BE2C (cell line): Measurements from ENCODE around the gene FAM114A1.

ENCODE experiments used
- DNase-seq: peaks from one replicate; pipeline ENCODE4 v3.0.0-alpha.2; 2020
- H3K27me3 ChIP-seq: fragments of 250-450 bp; sonication (Bioruptor Pico); 2 replicates; pipeline ENCODE4 v1.5.1; 2020; ENCODE audit warnings: mild to moderate bottlenecking
- H3K36me3 ChIP-seq: fragments of 250-450 bp; sonication (Bioruptor Pico); 2 replicates; pipeline ENCODE4 v1.5.1; 2020; ENCODE audit warnings: mild to moderate bottlenecking
- H3K4me1 ChIP-seq: fragments of 250-450 bp; sonication (Bioruptor Pico); 2 replicates; pipeline ENCODE4 v1.5.1; 2020
- H3K4me3 ChIP-seq: 2 replicates; pipeline ENCODE4 v1.5.1; 2011; ENCODE audit warnings: low read depth, low read length
- H3K9me3 ChIP-seq: fragments of 250-450 bp; sonication (Bioruptor Pico); 2 replicates; pipeline ENCODE4 v1.5.1; 2020
- TF ChIP-seq, protein P1 (sequence below): IDR thresholded peaks from 2 replicates; pipeline ENCODE4 v1.5.1; 2012; ENCODE audit warnings: mild to moderate bottlenecking, low read depth, low read length

Gene FAM114A1

GRCh38 chr4:38920677-38921076 lies 53.1 kb downstream of the FAM114A1 start:
- TF ChIP-seq, protein P1, sequence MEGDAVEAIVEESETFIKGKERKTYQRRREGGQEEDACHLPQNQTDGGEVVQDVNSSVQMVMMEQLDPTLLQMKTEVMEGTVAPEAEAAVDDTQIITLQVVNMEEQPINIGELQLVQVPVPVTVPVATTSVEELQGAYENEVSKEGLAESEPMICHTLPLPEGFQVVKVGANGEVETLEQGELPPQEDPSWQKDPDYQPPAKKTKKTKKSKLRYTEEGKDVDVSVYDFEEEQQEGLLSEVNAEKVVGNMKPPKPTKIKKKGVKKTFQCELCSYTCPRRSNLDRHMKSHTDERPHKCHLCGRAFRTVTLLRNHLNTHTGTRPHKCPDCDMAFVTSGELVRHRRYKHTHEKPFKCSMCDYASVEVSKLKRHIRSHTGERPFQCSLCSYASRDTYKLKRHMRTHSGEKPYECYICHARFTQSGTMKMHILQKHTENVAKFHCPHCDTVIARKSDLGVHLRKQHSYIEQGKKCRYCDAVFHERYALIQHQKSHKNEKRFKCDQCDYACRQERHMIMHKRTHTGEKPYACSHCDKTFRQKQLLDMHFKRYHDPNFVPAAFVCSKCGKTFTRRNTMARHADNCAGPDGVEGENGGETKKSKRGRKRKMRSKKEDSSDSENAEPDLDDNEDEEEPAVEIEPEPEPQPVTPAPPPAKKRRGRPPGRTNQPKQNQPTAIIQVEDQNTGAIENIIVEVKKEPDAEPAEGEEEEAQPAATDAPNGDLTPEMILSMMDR: no peak
- H3K27me3 ChIP-seq: no peaks in the 10 kb centered on the region
- H3K36me3 ChIP-seq: no peaks in the 10 kb centered on the region
- no peaks in the 10 kb centered on the region; the same call in 1 of the 2 replicates for H3K4me1 ChIP-seq
- no peak overlapping the region for H3K4me3 ChIP-seq
- no peak for DNase-seq
- H3K9me3 ChIP-seq: no peaks in the 10 kb centered on the region

DNA sequence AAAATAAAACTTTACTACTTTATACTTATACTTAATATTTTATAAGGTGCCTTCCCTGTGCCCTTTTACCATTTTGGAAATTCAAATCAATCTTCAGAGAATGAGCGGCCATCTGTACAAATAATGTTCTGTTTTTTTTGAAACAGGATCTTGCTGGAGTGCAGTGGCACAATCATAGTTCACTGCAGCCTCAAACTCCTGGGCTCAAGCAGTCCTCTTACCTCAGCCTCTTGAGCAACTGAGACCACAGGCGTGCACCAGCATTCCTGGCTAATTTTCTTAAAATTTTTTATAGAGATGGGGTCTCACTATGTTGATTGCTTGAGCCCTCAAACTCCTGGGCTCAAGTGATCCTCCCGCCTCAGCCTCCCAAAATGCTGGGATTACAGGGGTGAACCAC lies 53.5 kb downstream of the FAM114A1 start:
- DNase-seq: no peak
- Histone ChIP-seq H3K27me3 (no peaks in the 10 kb centered on the region), H3K36me3 (no peaks in the 10 kb centered on the region)

GRCh38 chr4:38923746-38924145 lies 56.1 kb downstream of the FAM114A1 start:
- H3K4me1 ChIP-seq: peaks cover 4% of the 10 kb centered on the region
- no peak overlapping the region for H3K4me3 ChIP-seq
- no peak for DNase-seq
- no peaks in the 10 kb centered on the region for H3K9me3 ChIP-seq
- H3K27me3 ChIP-seq: no peaks in the 10 kb centered on the region
- TF ChIP-seq, protein P1: no peak
- H3K36me3 ChIP-seq: no peaks in the 10 kb centered on the region

More for the DNA sequence above, 53.5 kb downstream of the FAM114A1 start:
- no peaks in the 10 kb centered on the region for H3K9me3 ChIP-seq
- peaks cover 3% of the 10 kb centered on the region for H3K4me1 ChIP-seq
- TF ChIP-seq, protein P1: no peak
- H3K4me3 ChIP-seq: no peak overlapping the region

GRCh38 chr4:38924353-38924752 lies 56.7 kb downstream of the FAM114A1 start:
- no peak overlapping the region for H3K4me3 ChIP-seq
- no peaks in the 10 kb centered on the region for H3K27me3 ChIP-seq
- peaks cover 4% of the 10 kb centered on the region for H3K4me1 ChIP-seq
- no peaks in the 10 kb centered on the region for H3K9me3 ChIP-seq
- H3K36me3 ChIP-seq: no peaks in the 10 kb centered on the region
- TF ChIP-seq, protein P1: no peak
- DNase-seq: no peak

DNA sequence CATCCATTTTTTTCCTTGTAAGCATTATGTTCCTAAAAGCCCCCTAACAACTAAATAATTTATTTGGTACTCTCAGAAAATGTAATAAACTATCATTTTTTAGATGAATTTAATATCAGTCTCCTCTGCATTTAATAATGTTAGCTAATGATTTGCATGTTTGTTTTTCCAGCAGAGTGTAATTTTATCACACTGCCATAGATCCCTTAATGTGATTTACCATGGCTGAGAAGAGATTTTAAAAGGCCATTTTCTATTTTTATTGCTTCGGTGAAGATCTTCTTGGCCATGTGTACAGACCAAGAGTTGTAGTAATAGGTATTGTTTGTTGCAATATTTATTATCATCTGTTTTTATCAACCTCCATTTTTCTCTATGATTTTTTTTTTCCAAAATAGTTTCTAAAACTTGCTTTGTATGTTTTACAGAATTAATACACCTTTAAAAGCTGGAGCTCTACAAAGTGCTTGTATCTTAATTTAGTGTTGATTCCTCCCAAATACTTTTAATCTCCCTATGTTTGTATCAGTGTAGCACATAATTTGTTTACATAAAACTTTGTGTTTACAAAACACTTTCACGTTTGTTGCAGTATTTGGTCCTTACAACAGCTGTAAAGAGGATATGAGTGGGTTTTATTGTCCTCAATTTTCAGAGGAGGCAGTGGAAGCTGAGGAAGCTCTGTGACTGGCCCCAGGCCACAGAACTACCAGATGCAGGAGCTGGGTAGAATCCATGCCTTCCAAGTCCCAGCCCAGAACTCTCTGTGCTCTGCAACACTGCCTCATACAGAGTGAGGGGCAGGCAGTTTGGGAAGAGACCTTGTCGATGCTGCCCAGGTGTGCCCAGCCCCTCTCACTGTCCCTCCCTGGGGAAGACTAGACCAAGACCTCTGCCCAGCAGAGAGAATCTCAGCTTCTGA lies 58.1 kb downstream of the FAM114A1 start:
- Histone ChIP-seq H3K27me3 (no peaks in the 10 kb centered on the region), H3K4me1 (peaks cover 4% of the 10 kb centered on the region), H3K9me3 (no peaks in the 10 kb centered on the region), H3K4me3 (no peak overlapping the region), H3K36me3 (no peaks in the 10 kb centered on the region)
- TF ChIP-seq, protein P1: no peak
- peak; percentile 23 for DNase-seq

DNA sequence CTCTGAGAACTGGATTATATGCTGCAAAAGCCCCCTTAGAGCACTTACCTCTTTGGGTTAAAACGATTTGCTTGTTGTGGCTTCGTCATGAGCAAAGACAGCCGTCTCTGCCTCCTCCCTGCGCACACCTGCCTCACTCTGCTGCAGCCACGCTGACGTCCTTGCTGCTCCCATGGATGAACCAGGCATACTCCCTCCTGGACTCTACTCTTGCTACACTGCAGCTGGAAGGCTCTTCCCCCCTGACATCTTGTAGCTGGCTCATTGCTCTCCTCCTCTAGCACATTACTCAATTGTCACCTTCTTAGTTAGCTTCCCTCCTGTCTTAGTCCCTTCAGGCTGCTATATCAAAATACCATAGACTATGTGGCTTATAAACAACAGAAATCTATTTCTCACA lies 59.3 kb downstream of the FAM114A1 start:
- Histone ChIP-seq H3K4me3 (no peak overlapping the region), H3K36me3 (no peaks in the 10 kb centered on the region), H3K4me1 (peaks cover 4% of the 10 kb centered on the region), H3K9me3 (no peaks in the 10 kb centered on the region), H3K27me3 (no peaks in the 10 kb centered on the region)
- TF ChIP-seq, protein P1: no peak
- no peak for DNase-seq
